ENCODE data around the gene PHLPP1.

PHLPP1 gene

GRCh38 chr18:62988471-62988870, 273.1 kb downstream of the PHLPP1 start:
- DNase-seq, result no peak

GRCh38 chr18:62989195-62989594, 273.9 kb downstream of the PHLPP1 start:
- no peak for DNase-seq

GRCh38 chr18:62990653-62991052, 275.3 kb downstream of the PHLPP1 start:
- DNase-seq, result no peak

GRCh38 chr18:62991389-62991788, 276.0 kb downstream of the PHLPP1 start:
- DNase-seq, result no peak

GRCh38 chr18:62991959-62992358, 276.6 kb downstream of the PHLPP1 start:
- no peak for DNase-seq

GRCh38 chr18:62992877-62993365, 277.6 kb downstream of the PHLPP1 start:
- DNase-seq, result no peak

GRCh38 chr18:62996566-62996965, 281.2 kb downstream of the PHLPP1 start:
- DNase-seq, result no peak

- DNase-seq, result no peak
Observed at GRCh38 chr18:62997076-62997475, 281.7 kb downstream of the PHLPP1 start.

- DNase-seq, result no peak
Observed at GRCh38 chr18:62998443-62998842, 283.1 kb downstream of the PHLPP1 start.

GRCh38 chr18:62999392-62999791, 284.1 kb downstream of the PHLPP1 start:
- no peak for DNase-seq

- DNase-seq, result no peak
Observed at GRCh38 chr18:62999921-63000320, 284.6 kb downstream of the PHLPP1 start.

GRCh38 chr18:63000839-63001238, 285.5 kb downstream of the PHLPP1 start:
- no peak for DNase-seq

GRCh38 chr18:63001861-63002260, 286.5 kb downstream of the PHLPP1 start:
- no peak for DNase-seq

- DNase-seq, result no peak
Observed at GRCh38 chr18:63002305-63002704, 287.0 kb downstream of the PHLPP1 start.

- DNase-seq, result no peak
Observed at GRCh38 chr18:63002803-63003445, 287.6 kb downstream of the PHLPP1 start.

- DNase-seq, result no peak
Observed at GRCh38 chr18:63003899-63004298, 288.6 kb downstream of the PHLPP1 start.

- DNase-seq, result no peak
Observed at GRCh38 chr18:63004466-63005089, 289.2 kb downstream of the PHLPP1 start.

GRCh38 chr18:63005306-63005705, 290.0 kb downstream of the PHLPP1 start:
- DNase-seq, result no peak

GRCh38 chr18:63007231-63007630, 291.9 kb downstream of the PHLPP1 start:
- no peak for DNase-seq

- DNase-seq, result peak; percentile 66
Observed at GRCh38 chr18:63016270-63016669, 300.9 kb downstream of the PHLPP1 start.

GRCh38 chr18:63017076-63017475, 301.7 kb downstream of the PHLPP1 start:
- peak; percentile 56 for DNase-seq

- DNase-seq, result no peak
Observed at GRCh38 chr18:63017977-63018376, 302.6 kb downstream of the PHLPP1 start.

- no peak for DNase-seq
Observed at GRCh38 chr18:63022429-63023022, 307.2 kb downstream of the PHLPP1 start.
